ENCODE data around the gene CHRM2.

- TF ChIP-seq CTCF (IDR thresholded peaks at IDR 0.05): no peak
- no peak for TF ChIP-seq POLR2A (IDR thresholded peaks at IDR 0.05)
Measured at GRCh38 chr7:136914016-136914415, 45.6 kb downstream of the CHRM2 start.

All from thyroid gland (tissue), 4 donors.